ENCODE results near the gene CACNG1.
A peak's percentile ranks its signal among the peaks of the same experiment; 100 is the strongest.
"Not testable (repeated sequence)": the region's sequence is repeated elsewhere in the genome, so short reads cannot be mapped to it uniquely, and the experiment has no call there.

CACNG1 gene

DNA sequence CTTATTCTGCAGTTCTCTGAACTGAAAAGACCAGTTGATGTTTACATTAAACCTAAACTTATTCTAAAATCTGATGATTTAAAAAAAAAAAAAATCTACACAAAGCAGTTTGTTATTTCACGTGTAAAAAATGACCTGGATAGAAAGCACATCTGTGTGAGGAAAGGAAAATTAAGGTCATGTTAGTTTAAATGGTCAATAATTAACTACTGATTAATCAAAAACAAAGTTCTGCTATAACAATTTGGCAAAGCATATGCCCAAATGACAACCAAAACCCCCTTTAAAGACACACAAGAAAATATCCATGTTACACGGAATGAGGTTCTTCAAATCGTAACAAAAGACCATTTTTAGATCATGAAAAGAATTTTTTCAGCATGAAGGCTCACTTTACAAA, 30.4 kb downstream of the CACNG1 start:
- FAIRE-seq: no peak
- DNase-seq (ENCODE audit: insufficient read length, low spot score): no peak

DNA sequence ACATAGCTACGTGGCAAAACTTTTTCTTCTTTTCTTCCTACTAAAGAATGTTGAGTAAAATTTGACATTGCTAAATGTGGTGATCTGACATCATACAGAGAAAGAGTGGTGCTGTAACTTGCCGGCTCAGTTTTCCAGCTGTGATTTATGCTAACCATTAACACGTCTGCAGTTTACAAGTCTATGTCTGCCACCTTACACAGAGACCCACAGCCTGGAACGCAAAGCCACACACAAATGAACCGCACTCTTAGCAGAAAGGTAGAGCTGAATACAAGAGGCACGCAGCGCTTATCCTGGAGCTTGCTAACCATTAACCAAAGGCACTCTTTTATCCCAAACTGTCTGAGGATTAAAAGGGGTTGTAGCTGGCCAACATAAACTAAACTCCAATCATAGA, 31.9 kb downstream of the CACNG1 start:
- FAIRE-seq: no peak
- DNase-seq (ENCODE audit: insufficient read length, low spot score): no peak

DNA sequence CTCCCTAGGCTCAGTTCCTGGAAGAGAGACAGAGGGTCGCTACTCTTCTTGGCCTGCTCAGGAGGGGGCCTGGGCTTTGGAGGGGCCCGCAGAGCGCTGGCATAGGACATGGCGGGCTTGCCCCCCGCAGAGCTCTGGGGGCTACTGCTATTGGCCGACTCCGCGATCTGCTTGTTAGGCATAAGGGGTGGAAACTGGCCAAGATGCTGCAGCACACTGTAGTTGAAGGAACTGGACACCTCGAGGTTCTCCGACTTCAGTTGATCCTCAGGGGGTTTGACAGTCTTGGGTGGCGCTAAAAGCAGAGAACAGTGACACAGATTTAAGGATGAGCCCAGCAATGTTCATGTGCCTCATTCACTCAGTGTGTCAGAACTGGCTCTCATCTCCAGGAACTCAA, 33.9 kb downstream of the CACNG1 start:
- FAIRE-seq: no peak
- DNase-seq (ENCODE audit: insufficient read length, low spot score): no peak

DNA sequence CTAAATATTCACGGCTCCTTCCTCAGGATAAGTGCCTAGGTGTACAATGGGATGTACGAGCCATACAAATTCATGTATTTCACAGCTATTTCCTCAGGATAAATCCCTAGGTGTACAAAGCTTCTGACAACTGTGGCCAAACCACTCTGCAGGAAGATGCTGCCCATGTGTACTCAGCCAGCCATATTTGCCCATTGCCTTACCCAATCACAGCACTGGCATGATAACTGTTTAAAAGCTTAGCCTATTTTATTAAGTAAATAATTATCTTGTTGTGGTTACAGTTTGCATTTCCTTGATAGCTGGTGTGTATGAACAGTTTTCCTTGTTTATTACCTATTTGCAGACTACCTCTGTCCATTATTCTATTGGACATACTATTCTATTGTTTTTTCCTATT, 35.1 kb downstream of the CACNG1 start:
- FAIRE-seq (no peak), DNase-seq (ENCODE audit: insufficient read length, low spot score) (no peak)

DNA sequence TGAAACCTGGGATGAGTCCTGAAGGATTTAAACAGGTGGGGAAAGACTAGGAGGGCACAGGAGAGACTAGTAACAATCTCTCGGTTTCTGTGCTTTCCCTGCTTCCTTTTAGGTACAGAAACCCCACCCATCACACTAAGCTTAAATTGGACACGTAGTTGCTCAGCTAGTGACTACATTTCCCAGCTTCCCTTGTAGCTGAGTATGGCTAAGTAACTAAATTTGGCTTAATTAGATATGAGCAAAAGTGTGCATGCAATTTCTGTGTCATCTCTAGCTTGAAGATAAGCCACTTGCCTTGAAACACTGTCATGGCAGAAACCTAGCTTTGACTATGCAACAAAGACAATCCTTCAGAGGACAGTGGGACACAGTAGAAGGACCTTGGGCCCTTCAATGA, 36.5 kb downstream of the CACNG1 start:
- no peak for DNase-seq (ENCODE audit: insufficient read length, low spot score)
- no peak for FAIRE-seq

DNA sequence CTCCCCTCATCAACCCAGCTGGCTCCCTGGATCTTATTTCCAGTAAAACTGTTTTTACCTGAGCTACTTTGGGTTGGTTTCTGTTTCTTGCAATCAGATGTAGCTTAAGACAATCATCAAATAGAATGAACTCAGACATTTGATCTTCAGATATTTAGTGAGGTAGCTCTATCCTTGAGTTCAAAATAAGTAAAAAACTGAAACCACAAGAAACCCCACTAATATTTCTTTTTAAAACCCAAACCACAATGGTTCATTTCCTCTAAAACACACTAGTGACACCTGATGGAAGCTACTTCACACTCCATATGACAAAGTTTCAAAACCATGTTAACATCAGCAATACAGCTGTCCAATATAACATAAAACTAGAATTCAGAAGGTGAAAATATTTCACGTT, 37.8 kb downstream of the CACNG1 start:
- peak; percentile 22 for DNase-seq (ENCODE audit: insufficient read length, low spot score)
- FAIRE-seq: peak; percentile 37

DNA sequence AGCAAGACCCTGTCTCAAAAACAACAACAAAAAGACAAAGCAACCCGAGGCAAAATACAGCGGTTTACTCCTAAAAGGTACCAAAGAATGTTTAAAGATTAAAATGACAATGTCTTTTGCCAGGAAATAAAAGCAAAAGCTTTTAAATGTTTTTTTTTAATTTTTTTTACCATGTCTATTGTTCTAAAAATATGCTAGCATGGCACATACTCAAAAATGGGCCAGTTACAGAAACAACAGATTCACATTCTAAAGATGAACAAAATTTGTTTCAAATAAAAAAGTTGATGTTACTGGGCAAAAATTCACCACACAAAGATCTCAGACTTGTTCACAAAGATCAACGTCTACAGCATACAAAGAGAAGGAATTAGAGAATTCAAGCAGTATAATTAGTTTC, 41.1 kb downstream of the CACNG1 start:
- FAIRE-seq (no peak), DNase-seq (ENCODE audit: insufficient read length, low spot score) (no peak)

DNA sequence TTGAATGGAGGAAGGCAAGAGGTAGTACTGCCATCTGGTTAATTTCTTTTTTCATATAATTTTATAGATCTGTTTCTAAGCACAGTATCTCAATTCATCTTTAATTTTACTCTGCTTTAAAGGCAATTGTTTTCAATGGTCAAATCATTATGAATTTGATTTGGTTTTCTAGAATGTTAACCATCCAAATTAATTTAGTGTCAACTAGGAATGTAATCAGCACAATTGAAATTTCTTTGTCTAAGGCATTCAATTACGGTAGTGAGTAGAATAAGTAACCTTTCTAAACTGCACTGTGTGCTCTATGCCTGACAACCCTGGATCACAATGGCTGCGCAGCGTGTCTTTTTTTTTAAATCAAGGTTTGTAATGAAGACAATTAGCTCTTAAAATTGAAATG, 44.3 kb downstream of the CACNG1 start:
- DNase-seq (ENCODE audit: insufficient read length, low spot score): no peak
- FAIRE-seq: no peak

DNA sequence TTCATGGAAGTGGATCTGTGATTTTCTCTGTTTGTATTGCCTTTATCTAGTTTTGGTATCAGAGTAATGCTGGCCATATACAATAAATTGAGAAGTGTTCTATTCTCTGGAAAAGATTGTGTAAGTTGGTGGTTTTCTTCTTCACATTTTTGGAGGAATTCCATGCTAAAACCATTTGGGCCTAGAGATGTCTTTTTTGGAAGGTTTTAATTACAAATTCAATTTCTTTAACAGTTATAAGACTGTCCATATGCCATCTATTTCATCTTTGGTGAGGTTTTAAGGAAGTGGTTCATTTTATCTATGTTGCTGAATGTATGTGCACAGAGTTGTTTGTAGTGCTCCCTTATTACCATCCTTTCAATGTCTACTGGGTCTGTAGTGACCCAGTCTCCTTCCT, 46.0 kb downstream of the CACNG1 start:
- no peak for FAIRE-seq
- no peak for DNase-seq (ENCODE audit: insufficient read length, low spot score)

DNA sequence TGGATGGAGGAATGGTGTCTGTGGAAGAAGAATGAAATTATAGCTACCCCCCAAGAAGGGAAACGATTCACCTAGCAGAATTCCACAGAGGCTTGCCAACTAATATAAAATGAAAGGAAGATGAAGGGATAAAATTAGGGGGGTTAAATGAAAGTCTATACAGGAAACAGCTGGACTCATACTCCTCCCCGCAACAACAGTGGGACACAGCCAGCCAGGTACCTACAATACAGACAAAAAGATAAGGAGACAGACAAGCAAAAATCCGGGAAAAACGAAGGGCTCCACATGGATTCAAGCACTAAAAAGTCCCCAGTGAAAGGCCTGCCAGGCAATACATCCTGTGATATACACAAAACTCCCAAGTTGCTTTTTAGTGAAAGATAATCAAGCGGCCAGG, 47.9 kb downstream of the CACNG1 start:
- DNase-seq (ENCODE audit: insufficient read length, low spot score) (no peak), FAIRE-seq (no peak)

DNA sequence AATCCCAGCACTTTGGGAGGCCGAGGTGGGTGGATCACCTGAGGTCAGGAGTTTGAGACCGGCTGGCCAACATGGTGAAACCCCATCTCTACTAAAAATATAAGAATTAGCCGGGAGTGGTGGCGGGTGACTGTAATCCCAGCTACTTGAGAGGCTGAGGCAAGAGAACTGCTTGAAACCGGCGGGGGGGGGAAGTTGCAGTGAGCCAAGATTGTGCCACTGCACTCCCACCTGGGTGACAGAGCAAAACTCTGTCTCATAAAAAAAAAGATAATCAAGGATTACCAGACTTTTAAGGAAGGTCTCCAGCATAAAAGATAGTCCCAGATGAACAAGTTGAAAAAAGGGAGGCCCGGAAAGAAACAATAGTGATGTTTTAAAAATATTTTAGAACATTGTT, 48.4 kb downstream of the CACNG1 start:
- DNase-seq (ENCODE audit: insufficient read length, low spot score); FAIRE-seq: not testable (repeated sequence)

DNA sequence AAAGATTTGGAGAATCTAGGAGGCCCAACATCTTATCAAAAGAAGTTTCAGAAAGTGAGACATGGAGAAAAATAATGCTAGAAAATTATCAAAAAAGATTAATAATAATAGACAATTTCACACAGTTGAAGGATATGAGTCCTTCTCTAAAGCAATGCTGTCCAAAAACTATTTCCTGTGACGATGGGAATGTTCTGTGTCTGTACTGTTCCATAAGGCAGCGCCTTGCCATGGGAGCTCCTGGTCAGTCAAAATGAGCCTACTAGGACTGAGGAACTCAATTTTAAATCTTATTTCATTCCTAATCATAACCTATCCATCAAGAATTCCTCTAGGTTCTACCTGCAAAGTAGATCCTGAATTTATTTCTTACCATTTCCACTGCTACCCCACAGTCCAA, 49.0 kb downstream of the CACNG1 start:
- no peak for DNase-seq (ENCODE audit: insufficient read length, low spot score)
- no peak for FAIRE-seq

DNA sequence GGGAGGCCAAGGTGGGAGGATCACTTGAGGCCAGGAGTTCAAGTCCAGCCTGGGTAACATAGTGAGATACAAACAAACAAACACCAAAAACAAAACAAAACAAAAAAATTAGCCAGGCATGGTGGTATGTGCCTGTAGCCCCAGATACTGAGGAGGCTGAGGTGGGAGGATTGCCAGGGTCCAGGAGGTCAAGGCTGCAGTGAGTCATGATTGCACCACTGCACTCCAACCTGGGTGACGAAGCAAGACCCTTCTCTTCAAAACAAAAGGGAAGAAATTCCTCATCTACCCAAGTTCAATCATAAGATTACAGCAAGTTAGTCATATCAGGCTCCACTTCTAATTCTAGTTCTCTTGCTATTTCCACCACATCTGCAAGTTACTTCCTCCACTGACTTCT, 50.9 kb downstream of the CACNG1 start:
- FAIRE-seq; DNase-seq (ENCODE audit: insufficient read length, low spot score): not testable (repeated sequence)

DNA sequence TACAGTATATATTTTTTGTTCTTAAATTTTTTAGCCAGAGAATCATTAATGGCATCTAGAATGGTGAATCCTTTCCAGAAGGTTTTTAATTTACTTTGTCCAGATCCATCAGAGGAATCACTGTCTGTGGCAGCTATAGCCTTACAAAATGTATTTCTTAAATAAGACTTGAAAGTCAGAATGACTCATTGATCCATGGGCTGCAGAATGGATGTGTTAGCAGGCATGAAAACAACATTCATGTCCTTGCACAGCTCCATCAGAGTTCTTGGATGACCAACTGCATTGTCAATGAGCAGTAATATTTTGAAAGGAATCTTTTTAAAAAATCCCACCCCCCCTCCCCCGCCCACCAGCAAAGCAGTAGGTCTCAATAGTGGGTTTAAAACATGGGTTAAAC, 51.4 kb downstream of the CACNG1 start:
- FAIRE-seq: no peak
- no peak for DNase-seq (ENCODE audit: insufficient read length, low spot score)

DNA sequence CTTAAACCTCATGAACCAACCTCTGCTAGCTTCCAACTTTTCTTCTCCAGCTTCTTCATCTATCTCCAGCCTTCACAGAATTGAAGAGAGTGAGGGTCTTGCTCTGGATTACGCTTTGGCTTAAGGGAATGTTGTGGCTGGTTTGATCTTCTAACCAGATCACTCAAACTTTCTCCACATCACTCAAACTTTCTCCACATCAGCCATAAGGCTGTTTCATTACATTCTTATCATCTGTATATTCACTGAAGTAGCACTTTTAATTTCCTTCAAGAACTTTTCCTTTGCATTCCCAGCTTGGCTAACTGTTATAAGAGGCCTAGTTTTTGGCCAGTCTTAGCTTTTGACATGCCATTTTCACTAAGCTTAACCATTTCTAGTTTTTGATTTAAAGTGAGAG, 52.3 kb downstream of the CACNG1 start:
- DNase-seq (ENCODE audit: insufficient read length, low spot score) (no peak), FAIRE-seq (no peak)

DNA sequence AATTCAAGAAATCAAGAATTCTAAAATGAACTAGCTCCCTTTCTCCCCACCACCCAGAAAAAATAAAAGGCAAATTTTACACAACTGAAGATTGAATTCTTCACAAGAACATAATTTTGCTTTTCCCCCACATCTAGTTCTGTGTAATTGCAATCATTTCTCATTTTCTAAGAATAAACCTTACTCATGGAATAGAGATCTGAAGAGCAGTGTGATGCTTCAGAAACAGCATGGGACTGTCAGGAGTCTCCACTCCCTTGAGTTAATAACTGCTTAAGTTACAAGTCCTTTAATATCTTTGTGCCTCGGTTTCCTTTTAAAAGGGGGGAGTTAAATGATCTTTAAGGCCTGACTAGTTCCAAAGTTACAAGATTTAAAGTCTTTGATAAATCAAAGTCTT, 53.7 kb downstream of the CACNG1 start:
- DNase-seq (ENCODE audit: insufficient read length, low spot score) (no peak), FAIRE-seq (no peak)

DNA sequence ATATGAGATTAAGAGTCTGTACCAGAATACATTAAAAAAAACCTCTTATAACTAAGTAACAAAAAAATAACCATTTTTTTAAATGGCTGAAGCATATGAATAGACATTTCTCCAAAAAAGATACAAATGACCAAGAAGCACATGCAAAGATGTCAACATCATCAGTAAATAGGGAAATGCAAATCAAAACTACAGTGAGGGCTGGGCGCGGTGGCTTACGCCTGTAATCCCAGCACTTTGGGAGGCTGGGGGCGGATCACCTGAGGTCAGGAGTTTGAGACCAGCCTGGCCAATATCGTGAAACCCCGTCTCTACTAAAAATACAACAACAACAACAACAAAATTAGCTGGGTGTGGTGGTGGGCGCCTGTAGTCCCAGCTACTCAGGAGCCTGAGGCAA, 60.3 kb downstream of the CACNG1 start:
- not testable (repeated sequence) for FAIRE-seq; DNase-seq (ENCODE audit: insufficient read length, low spot score)

DNA sequence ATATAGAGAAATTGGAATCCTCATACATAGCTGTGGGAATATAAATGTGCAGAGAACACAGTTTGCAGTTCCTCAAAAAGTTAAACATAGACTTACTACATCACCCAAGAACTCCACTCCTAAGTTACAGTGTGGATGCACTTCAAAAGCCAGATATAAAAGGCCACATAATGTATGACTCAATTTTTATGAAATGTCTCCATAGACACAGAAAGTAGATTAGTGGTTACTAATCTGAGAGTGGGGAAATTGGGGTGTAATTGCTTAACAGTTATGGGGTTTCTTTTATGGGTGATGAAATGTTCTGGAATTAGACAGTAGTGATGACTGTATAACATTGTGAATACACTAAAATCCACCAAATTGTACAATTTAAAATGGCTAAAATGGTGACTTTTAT, 60.9 kb downstream of the CACNG1 start:
- FAIRE-seq (peak; percentile 11), DNase-seq (ENCODE audit: insufficient read length, low spot score) (no peak)

All from GM19239 (cell line).